HepG2 (cell line): ENCODE results near the gene ARHGAP45. TPM values are rescaled to one million over a fixed set of nuclear protein-coding genes. Genes with fewer than 3 reads are reported as not detected.

Experiments used
- ATF3 ChIP-seq: sonication (generic); formaldehyde crosslinking; IDR thresholded peaks from 2 replicates; pipeline ENCODE4 v1.4.0; 2020; ENCODE audit warnings: missing genetic modification reagents
- CEBPG ChIP-seq: IDR thresholded peaks from 2 replicates; pipeline ENCODE4 v1.6.1; 2016
- DZIP1 ChIP-seq: sonication (generic); formaldehyde crosslinking; IDR thresholded peaks from 2 replicates; pipeline ENCODE4 v1.5.0; 2020; ENCODE audit warnings: mild to moderate bottlenecking, missing genetic modification reagents
- GABPA ChIP-seq, 2 experiments: IDR thresholded peaks; 2 replicates each; pipeline ENCODE4 v1.6.1; 2011 to 2016; ENCODE audit warnings: low read depth in 2 of 2, low read length in 1 of 2, missing biosample characterization in 1 of 2, missing genetic modification characterization in 1 of 2
- MYC ChIP-seq: sonication (generic); formaldehyde crosslinking; IDR thresholded peaks from 2 replicates; pipeline ENCODE4 v1.9.0; 2021; ENCODE audit warnings: missing genetic modification reagents, borderline replicate concordance
- NCOA2 ChIP-seq: sonication (generic); formaldehyde crosslinking; IDR thresholded peaks from 2 replicates; pipeline ENCODE4 v1.8.0; 2022; ENCODE audit warnings: inconsistent platforms
- SALL1 ChIP-seq: sonication (generic); formaldehyde crosslinking; IDR thresholded peaks from 2 replicates; pipeline ENCODE4 v1.8.0; 2022; ENCODE audit warnings: mild to moderate bottlenecking, missing genetic modification reagents
- ZFP1 ChIP-seq: IDR thresholded peaks from 2 replicates; pipeline ENCODE4 v1.6.1; 2016
- ZNF205 ChIP-seq: IDR thresholded peaks from 2 replicates; pipeline ENCODE4 v1.6.1; 2018; ENCODE audit warnings: missing biosample characterization, missing genetic modification reagents
- ZNF891 ChIP-seq: sonication (generic); formaldehyde crosslinking; IDR thresholded peaks from 2 replicates; pipeline ENCODE4 v1.5.0; 2020; ENCODE audit warnings: mild to moderate bottlenecking, missing genetic modification reagents
- ZSCAN22 ChIP-seq: sonication (generic); formaldehyde crosslinking; IDR thresholded peaks from 2 replicates; pipeline ENCODE4 v1.4.0; 2020; ENCODE audit warnings: mild to moderate bottlenecking, missing genetic modification reagents
- polyA plus RNA-seq, 8 experiments: library from polyadenylated mRNA; depleted of rRNA in 3 of 8; stranded (reverse) in 7 of 8; unstranded in 1 of 8; fragments of >200 nt; fragmentation: Illumina TruSeq in 4 of 8; extraction: Trizol in 4 of 8; gene quantifications; 2 replicates each; pipeline versions ENCODE4 v1.2.1 to v1.2.3, GENCODE V29; 2011 to 2016; ENCODE audit warnings: low read depth in 4 of 8, missing spikeins in 1 of 8, mixed read lengths in 1 of 8; ENCODE audit not compliant: insufficient read depth in 1 of 8
- total RNA-seq, 5 experiments: library from RNA; depleted of rRNA; stranded (reverse); fragments of >200 nt; fragmentation: Illumina TruSeq; extraction: Trizol; gene quantifications; 2 replicates each; pipeline ENCODE4 v1.2.3, GENCODE V29; 2016; ENCODE audit warnings: low read depth in 1 of 5
- TF ChIP-seq, protein P1 (sequence below): sonication (generic); formaldehyde crosslinking; IDR thresholded peaks from 2 replicates; pipeline ENCODE4 v1.4.0; 2020; ENCODE audit warnings: mild to moderate bottlenecking, missing genetic modification reagents
- TF ChIP-seq, protein P2 (sequence below): fragments of 450-650 bp; IDR thresholded peaks from 2 replicates; pipeline ENCODE4 v1.6.1; 2016
- TF ChIP-seq, protein P3 (sequence below): sonication (generic); formaldehyde crosslinking; IDR thresholded peaks from 2 replicates; pipeline ENCODE4 v1.4.0; 2020; ENCODE audit warnings: missing genetic modification reagents, borderline replicate concordance

Gene ARHGAP45
- total and polyA plus RNA-seq, 2 of the 13 experiments (the other 11 are each of a cell fraction or from before 2014, with no cell fraction given) = 0.84 to 32.0 TPM

DNA sequence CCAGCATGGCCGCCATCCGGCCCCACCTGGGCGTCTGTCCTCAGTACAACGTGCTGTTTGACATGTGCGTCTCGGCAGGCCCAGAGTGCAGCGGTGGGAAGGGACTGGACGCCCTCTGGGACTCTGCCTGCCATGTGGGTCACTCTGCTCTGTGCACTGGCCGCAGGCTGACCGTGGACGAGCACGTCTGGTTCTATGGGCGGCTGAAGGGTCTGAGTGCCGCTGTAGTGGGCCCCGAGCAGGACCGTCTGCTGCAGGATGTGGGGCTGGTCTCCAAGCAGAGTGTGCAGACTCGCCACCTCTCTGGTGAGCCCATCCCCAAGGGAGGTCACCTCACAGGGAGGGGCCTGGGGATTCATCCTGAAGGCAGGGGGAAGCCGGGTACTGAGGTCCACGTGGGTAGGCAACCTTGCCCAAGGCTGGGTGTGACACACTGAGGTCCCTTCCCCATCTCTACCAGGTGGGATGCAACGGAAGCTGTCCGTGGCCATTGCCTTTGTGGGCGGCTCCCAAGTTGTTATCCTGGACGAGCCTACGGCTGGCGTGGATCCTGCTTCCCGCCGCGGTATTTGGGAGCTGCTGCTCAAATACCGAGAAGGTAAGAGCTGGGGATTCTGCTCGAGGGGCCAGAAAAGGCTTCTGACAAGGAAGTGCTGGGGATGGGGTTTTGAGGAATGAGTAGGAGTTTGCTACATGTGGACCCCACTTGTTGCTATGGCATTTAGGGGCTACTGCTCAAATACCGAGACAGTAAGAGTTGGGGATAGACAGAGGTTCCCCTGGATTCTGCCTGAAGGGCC is 15.8 kb upstream of the ARHGAP45 start (continued):
- TF ChIP-seq, protein P1, sequence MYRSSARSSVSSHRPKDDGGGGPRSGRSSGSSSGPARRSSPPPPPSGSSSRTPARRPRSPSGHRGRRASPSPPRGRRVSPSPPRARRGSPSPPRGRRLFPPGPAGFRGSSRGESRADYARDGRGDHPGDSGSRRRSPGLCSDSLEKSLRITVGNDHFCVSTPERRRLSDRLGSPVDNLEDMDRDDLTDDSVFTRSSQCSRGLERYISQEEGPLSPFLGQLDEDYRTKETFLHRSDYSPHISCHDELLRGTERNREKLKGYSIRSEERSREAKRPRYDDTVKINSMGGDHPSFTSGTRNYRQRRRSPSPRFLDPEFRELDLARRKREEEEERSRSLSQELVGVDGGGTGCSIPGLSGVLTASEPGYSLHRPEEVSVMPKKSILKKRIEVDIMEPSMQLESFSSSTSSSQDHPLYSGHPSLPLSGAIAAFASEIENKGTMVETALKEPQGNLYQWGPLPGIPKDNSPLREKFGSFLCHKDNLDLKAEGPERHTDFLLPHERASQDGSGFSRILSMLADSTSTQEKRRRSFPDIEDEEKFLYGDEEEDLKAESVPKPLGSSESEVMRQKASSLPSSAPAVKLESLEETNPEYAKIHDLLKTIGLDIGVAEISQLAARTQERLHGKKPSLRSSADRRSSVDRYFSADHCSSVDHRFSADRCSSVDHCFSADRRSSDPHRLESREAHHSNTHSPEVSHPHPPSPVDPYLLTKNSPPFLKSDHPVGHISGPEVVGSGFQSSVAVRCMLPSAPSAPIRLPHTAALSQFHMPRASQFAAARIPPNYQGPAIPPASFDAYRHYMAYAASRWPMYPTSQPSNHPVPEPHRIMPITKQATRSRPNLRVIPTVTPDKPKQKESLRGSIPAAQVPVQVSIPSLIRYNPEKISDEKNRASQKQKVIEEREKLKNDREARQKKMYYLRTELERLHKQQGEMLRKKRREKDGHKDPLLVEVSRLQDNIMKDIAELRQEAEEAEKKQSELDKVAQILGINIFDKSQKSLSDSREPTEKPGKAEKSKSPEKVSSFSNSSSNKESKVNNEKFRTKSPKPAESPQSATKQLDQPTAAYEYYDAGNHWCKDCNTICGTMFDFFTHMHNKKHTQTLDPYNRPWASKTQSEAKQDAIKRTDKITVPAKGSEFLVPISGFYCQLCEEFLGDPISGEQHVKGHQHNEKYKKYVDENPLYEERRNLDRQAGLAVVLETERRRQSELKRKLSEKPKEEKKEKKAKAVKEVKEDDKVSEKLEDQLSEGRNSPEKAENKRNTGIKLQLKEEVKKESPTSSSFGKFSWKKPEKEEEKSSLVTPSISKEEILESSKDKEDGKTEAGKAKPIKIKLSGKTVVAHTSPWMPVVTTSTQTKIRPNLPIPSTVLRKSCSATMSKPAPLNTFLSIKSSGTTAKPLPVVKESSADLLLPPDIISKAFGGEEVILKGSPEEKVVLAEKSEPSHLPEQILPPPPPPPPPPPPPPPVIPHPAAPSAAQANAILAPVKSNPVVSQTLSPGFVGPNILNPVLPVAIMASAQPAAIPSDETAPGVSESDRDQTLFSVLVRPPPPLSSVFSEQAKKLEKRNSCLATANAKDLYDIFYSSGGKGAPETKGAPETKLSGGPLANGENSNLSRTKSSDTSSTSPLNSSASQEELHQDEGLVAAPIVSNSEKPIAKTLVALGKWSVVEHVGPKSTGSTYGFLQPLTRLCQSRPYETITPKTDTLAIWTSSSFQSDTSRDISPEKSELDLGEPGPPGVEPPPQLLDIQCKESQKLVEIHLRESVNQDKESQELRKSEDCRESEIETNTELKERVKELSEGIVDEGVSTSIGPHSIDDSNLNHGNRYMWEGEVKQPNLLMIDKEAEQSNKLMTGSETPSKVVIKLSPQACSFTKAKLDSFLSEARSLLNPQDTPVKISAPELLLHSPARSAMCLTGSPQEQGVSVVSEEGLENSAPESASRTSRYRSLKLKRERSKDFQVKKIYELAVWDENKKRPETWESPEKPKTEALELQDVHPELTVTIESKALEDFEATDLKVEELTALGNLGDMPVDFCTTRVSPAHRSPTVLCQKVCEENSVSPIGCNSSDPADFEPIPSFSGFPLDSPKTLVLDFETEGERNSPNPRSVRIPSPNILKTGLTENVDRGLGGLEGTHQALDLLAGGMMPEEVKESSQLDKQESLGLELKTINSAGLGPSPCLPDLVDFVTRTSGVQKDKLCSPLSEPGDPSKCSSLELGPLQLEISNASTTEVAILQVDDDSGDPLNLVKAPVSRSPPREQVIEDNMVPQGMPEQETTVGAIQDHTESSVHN (CRISPR knock-in tag) = 0 out of 2 replicates have a peak, but pooled peaks have one; percentile 77
- TF ChIP-seq ZFP1 (CRISPR knock-in tag) = 0 out of 2 replicates have a peak, but pooled peaks have one; percentile 5
- TF ChIP-seq ZSCAN22 (CRISPR knock-in tag) = peak; percentile 60; the same call in 1 of the 2 replicates
- TF ChIP-seq MYC (CRISPR knock-in tag) = peak; percentile 97
- no peak for TF ChIP-seq NCOA2 (CRISPR knock-in tag)
- TF ChIP-seq, protein P2, sequence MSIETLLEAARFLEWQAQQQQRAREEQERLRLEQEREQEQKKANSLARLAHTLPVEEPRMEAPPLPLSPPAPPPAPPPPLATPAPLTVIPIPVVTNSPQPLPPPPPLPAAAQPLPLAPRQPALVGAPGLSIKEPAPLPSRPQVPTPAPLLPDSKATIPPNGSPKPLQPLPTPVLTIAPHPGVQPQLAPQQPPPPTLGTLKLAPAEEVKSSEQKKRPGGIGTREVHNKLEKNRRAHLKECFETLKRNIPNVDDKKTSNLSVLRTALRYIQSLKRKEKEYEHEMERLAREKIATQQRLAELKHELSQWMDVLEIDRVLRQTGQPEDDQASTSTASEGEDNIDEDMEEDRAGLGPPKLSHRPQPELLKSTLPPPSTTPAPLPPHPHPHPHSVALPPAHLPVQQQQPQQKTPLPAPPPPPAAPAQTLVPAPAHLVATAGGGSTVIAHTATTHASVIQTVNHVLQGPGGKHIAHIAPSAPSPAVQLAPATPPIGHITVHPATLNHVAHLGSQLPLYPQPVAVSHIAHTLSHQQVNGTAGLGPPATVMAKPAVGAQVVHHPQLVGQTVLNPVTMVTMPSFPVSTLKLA = peak; percentile 64
- TF ChIP-seq ATF3 = 0 out of 2 replicates have a peak, but pooled peaks have one; percentile 4
- peak; percentile 91 for TF ChIP-seq DZIP1 (CRISPR knock-in tag)
- no peak for TF ChIP-seq GABPA (IDR thresholded peaks at IDR 0.05; ENCODE audit: low read depth, low read length)
- peak; percentile 8; the same call in 1 of the 2 replicates for TF ChIP-seq GABPA (CRISPR knock-in tag; IDR thresholded peaks at IDR 0.05; ENCODE audit: low read depth)
- TF ChIP-seq, protein P3, sequence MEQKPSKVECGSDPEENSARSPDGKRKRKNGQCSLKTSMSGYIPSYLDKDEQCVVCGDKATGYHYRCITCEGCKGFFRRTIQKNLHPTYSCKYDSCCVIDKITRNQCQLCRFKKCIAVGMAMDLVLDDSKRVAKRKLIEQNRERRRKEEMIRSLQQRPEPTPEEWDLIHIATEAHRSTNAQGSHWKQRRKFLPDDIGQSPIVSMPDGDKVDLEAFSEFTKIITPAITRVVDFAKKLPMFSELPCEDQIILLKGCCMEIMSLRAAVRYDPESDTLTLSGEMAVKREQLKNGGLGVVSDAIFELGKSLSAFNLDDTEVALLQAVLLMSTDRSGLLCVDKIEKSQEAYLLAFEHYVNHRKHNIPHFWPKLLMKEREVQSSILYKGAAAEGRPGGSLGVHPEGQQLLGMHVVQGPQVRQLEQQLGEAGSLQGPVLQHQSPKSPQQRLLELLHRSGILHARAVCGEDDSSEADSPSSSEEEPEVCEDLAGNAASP (CRISPR knock-in tag) = peak; percentile 34; the same call in 1 of the 2 replicates
- TF ChIP-seq CEBPG (CRISPR knock-in tag) = no peak
- peak; percentile 92 for TF ChIP-seq SALL1 (CRISPR knock-in tag)
- peak; percentile 60; the same call in 1 of the 2 replicates for TF ChIP-seq ZNF205 (CRISPR knock-in tag)
- peak; percentile 49; the same call in 1 of the 2 replicates for TF ChIP-seq ZNF891 (CRISPR knock-in tag)
